A549 (cell line): ENCODE measurements around the gene HSPB7. TPM values are rescaled to one million over a fixed set of nuclear protein-coding genes. Genes with fewer than 3 reads are reported as not detected.
"Not testable (repeated sequence)": the region's sequence is repeated elsewhere in the genome, so short reads cannot be mapped to it uniquely, and the experiment has no call there.

Experiments
- ATAC-seq, 2 experiments: fragments of 200-7000 bp in 1 of 2; fragments of >200 bp in 1 of 2; cut with Nextera tagmentation in 1 of 2; cut with Tn5 transposase in 1 of 2; 3 replicates each; pipeline versions ENCODE4 v1.8.0 to v1.9.1; 2018 to 2020; ENCODE audit warnings: mild to moderate bottlenecking in 1 of 2, moderate library complexity in 1 of 2
- CTCF ChIA-PET: fragments of 300-600 bp; sonication (Branson Sonifier 250); formaldehyde crosslinking; extraction: SDS; loops from one replicate; lab custom pipeline; 2021; ENCODE audit warnings: antibody characterized with exemption, inconsistent platforms; lab: Yijun Ruan, JAX
- POLR2A ChIA-PET: fragments of 350-600 bp; formaldehyde crosslinking; extraction: SDS; loops from one replicate; lab custom pipeline; 2021; ENCODE audit warnings: antibody characterized with exemption, inconsistent platforms; lab: Yijun Ruan, JAX
- DNase-seq, 2 experiments: peaks; one replicate each; pipeline versions ENCODE4 v3.0.0 to v3.0.0-alpha.2; 2011 to 2016; ENCODE audit warnings: low read depth in 1 of 2, low spot score in 1 of 2
- FAIRE-seq: peaks from 2 replicates; lab custom pipeline; 2011; peaks lifted over from hg19 to GRCh38; lab: Jason Lieb, UNC
- H3K27ac ChIP-seq, 2 experiments: fragments of >200 bp; sonication (Bioruptor Twin); formaldehyde crosslinking; 3 replicates each; pipeline ENCODE4 v1.5.1; 2016 to 2017
- H3K4me1 ChIP-seq: fragments of >200 bp; sonication (Bioruptor Twin); formaldehyde crosslinking; 3 replicates; pipeline ENCODE4 v1.6.1; 2016
- H3K4me2 ChIP-seq: fragments of >200 bp; sonication (Bioruptor Twin); formaldehyde crosslinking; 3 replicates; pipeline ENCODE4 v1.6.1; 2016
- H3K4me3 ChIP-seq: fragments of >200 bp; sonication (Bioruptor Twin); formaldehyde crosslinking; 3 replicates; pipeline ENCODE4 v1.5.1; 2016
- H3K9me3 ChIP-seq: fragments of >200 bp; sonication (Bioruptor Twin); formaldehyde crosslinking; 3 replicates; pipeline ENCODE4 v1.6.1; 2016
- CBX2 ChIP-seq: fragments of 200-600 bp; sonication (generic); IDR thresholded peaks from 2 replicates; pipeline ENCODE4 v1.6.1; 2016; ENCODE audit warnings: low read depth, mild to moderate bottlenecking, borderline replicate concordance
- EHMT2 ChIP-seq: fragments of 200-600 bp; sonication (generic); IDR thresholded peaks from 2 replicates; pipeline ENCODE4 v1.6.1; 2016; ENCODE audit warnings: antibody characterized with exemption, low read depth, mild to moderate bottlenecking, moderate library complexity
- FOXS1 ChIP-seq: fragments of 250-450 bp; sonication (Bioruptor Pico); IDR thresholded peaks from 2 replicates; pipeline ENCODE4 v1.5.0; 2020; ENCODE audit warnings: mild to moderate bottlenecking, moderate library complexity
- HDAC2 ChIP-seq: fragments of 200-600 bp; sonication (generic); IDR thresholded peaks from 2 replicates; pipeline ENCODE4 v1.6.1; 2016
- HES2 ChIP-seq: fragments of >200 bp; sonication (Bioruptor Twin); formaldehyde crosslinking; IDR thresholded peaks from 2 replicates; pipeline ENCODE4 v1.6.1; 2016
- HOXA7 ChIP-seq: fragments of 250-450 bp; sonication (Bioruptor Pico); IDR thresholded peaks from 2 replicates; pipeline ENCODE4 v1.5.0; 2020; ENCODE audit warnings: mild to moderate bottlenecking, moderate library complexity
- HOXB5 ChIP-seq: fragments of 250-450 bp; sonication (Bioruptor Pico); IDR thresholded peaks from 2 replicates; pipeline ENCODE4 v1.5.0; 2020; ENCODE audit warnings: mild to moderate bottlenecking, moderate library complexity
- JUN ChIP-seq, 2 experiments: fragments of >200 bp; sonication (Bioruptor Twin); formaldehyde crosslinking; IDR thresholded peaks; 2 replicates in 1 of 2; 3 replicates in 1 of 2; pipeline ENCODE4 v1.6.1; 2016 to 2017
- MAFK ChIP-seq: fragments of 450-650 bp; IDR thresholded peaks from 2 replicates; pipeline ENCODE4 v1.6.1; 2014; ENCODE audit not compliant: partially characterized antibody
- MYC ChIP-seq: IDR thresholded peaks from 2 replicates; pipeline ENCODE4 v1.6.1; 2012; ENCODE audit warnings: mild to moderate bottlenecking, inconsistent platforms, low read length, improper control_type of control experiment, borderline replicate concordance
- NR3C1 ChIP-seq: fragments of >200 bp; sonication (Bioruptor Twin); formaldehyde crosslinking; IDR thresholded peaks from 3 replicates; pipeline ENCODE4 v1.6.1; 2017
- RFX5 ChIP-seq: fragments of 450-650 bp; IDR thresholded peaks from 2 replicates; pipeline ENCODE4 v1.7.1; 2014; ENCODE audit warnings: antibody characterized with exemption, mild to moderate bottlenecking, moderate library complexity
- SREBF2 ChIP-seq: fragments of 450-650 bp; IDR thresholded peaks from 2 replicates; pipeline ENCODE4 v1.6.1; 2014; ENCODE audit warnings: mild to moderate bottlenecking, moderate library complexity
- TP53 ChIP-seq: fragments of 250-450 bp; sonication (Bioruptor Pico); IDR thresholded peaks from 2 replicates; pipeline ENCODE4 v1.5.0; 2021; ENCODE audit warnings: mild to moderate bottlenecking, moderate library complexity
- ZSCAN20 ChIP-seq: fragments of 250-450 bp; sonication (Bioruptor Pico); IDR thresholded peaks from 2 replicates; pipeline ENCODE4 v1.8.0; 2022; ENCODE audit warnings: mild to moderate bottlenecking, moderate library complexity
- WGBS: methylation state at CpG from one replicate; pipeline ENCODE4 v1.1.6; 2017; ENCODE audit errors: missing lambda C conversion rate; 5-methylcytosine and 5-hydroxymethylcytosine counted together
- polyA plus RNA-seq, 4 experiments: library from polyadenylated mRNA; depleted of rRNA in 3 of 4; stranded (reverse); fragments of >200 nt; fragmentation: RNase III in 1 of 4; extraction: RNeasy Plus Mini Kit Qiagen cat#74134 plus additional on column Dnase treatment in 1 of 4; gene quantifications; 2 replicates in 3 of 4; 3 replicates in 1 of 4; pipeline ENCODE4 v1.2.3, GENCODE V29; 2011 to 2017
- TF ChIP-seq, protein P1 (sequence below): fragments of >200 bp; sonication (Bioruptor Twin); formaldehyde crosslinking; IDR thresholded peaks from 3 replicates; pipeline ENCODE4 v1.6.1; 2016
- TF ChIP-seq, protein P2 (sequence below): fragments of 200-600 bp; sonication (generic); IDR thresholded peaks from 2 replicates; pipeline ENCODE4 v1.6.1; 2016; ENCODE audit warnings: antibody characterized with exemption, mild to moderate bottlenecking, moderate library complexity
- TF ChIP-seq, protein P3 (sequence below): fragments of 250-450 bp; sonication (Bioruptor Pico); IDR thresholded peaks from 2 replicates; pipeline ENCODE4 v1.5.0; 2021; ENCODE audit warnings: mild to moderate bottlenecking, moderate library complexity, borderline replicate concordance
- TF ChIP-seq, protein P4 (sequence below): IDR thresholded peaks from 2 replicates; pipeline ENCODE4 v1.6.1; 2012

Gene HSPB7
- polyA plus RNA-seq, 2 of the 4 experiments (the other 2 are of a cell fraction) = not detected

DNA sequence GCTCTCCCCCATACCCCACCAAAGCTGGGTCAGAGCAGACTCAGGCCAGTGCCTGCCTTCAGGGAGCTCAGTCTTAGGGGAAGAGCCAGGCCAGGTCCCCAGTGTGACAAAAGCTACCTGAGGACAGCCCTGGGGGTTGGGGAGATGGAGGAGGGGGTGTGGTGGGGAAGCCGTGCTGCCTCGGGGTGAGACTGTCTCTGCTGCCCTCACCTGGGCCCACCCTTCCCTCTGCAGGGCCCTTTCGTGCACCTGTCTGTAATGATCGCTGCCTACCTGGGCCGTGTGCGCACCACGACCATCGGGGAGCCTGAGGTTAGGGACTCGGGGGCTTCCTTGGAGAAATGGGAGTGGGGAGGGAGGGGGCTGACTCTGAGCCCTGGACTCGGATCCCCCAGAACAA is 8.5 kb upstream of the HSPB7 start:
- FAIRE-seq, H3K4me2 ChIP-seq, DNase-seq, H3K4me3 ChIP-seq, POLR2A ChIA-PET, ATAC-seq, H3K9me3 ChIP-seq, H3K27ac ChIP-seq, H3K4me1 ChIP-seq: not testable (repeated sequence)
- 78% methylated on average over 6 of the region's 10 CpGs for whole genome bisulfite sequencing
- CTCF ChIA-PET = interaction anchor here (1.4 kb wide), 1 partner anchor 16 kb away, joined by 3 read pairs; no protein-coding TSS in a partner anchor

GRCh38 chr1:16023050-16023653 is 5.3 kb upstream of the HSPB7 start:
- Histone ChIP-seq H3K4me2 (no peak overlapping the region), H3K4me3 (no peak overlapping the region), H3K4me1 (no peaks in the 10 kb centered on the region), H3K27ac (no peak overlapping the region), H3K9me3 (no peaks in the 10 kb centered on the region)
- 85% methylated on average over 4 of the region's 7 CpGs for WGBS
- DNase-seq (no peak), FAIRE-seq (no peak), ATAC-seq (0 out of 6 replicates have a peak, but pooled peaks have one; percentile 6 to 32)
- CTCF ChIA-PET = interaction anchor here (0.8 to 2.3 kb wide), 2 partner anchors 13 to 14 kb away, joined by 4 to 8 read pairs; no protein-coding TSS in a partner anchor
- TF ChIP-seq, protein P1, sequence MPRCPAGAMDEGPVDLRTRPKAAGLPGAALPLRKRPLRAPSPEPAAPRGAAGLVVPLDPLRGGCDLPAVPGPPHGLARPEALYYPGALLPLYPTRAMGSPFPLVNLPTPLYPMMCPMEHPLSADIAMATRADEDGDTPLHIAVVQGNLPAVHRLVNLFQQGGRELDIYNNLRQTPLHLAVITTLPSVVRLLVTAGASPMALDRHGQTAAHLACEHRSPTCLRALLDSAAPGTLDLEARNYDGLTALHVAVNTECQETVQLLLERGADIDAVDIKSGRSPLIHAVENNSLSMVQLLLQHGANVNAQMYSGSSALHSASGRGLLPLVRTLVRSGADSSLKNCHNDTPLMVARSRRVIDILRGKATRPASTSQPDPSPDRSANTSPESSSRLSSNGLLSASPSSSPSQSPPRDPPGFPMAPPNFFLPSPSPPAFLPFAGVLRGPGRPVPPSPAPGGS = no peak
- TF ChIP-seq NR3C1 (no peak), ZSCAN20 (no peak), HOXA7 (CRISPR knock-in tag) (no peak), HDAC2 (no peak), JUN (IDR thresholded peaks at IDR 0.05) (no peak)
- POLR2A ChIA-PET = no interaction called here

- ATAC-seq (no peak), DNase-seq (no peak), FAIRE-seq (no peak)
- TF ChIP-seq MAFK (no peak), CBX2 (no peak), MYC (no peak), HOXB5 (CRISPR knock-in tag) (no peak), RFX5 (no peak), SREBF2 (no peak), FOXS1 (CRISPR knock-in tag) (no peak), JUN (IDR thresholded peaks at IDR 0.05) (no peak), HES2 (no peak), TP53 (CRISPR knock-in tag) (no peak), EHMT2 (no peak)
- TF ChIP-seq, protein P2, sequence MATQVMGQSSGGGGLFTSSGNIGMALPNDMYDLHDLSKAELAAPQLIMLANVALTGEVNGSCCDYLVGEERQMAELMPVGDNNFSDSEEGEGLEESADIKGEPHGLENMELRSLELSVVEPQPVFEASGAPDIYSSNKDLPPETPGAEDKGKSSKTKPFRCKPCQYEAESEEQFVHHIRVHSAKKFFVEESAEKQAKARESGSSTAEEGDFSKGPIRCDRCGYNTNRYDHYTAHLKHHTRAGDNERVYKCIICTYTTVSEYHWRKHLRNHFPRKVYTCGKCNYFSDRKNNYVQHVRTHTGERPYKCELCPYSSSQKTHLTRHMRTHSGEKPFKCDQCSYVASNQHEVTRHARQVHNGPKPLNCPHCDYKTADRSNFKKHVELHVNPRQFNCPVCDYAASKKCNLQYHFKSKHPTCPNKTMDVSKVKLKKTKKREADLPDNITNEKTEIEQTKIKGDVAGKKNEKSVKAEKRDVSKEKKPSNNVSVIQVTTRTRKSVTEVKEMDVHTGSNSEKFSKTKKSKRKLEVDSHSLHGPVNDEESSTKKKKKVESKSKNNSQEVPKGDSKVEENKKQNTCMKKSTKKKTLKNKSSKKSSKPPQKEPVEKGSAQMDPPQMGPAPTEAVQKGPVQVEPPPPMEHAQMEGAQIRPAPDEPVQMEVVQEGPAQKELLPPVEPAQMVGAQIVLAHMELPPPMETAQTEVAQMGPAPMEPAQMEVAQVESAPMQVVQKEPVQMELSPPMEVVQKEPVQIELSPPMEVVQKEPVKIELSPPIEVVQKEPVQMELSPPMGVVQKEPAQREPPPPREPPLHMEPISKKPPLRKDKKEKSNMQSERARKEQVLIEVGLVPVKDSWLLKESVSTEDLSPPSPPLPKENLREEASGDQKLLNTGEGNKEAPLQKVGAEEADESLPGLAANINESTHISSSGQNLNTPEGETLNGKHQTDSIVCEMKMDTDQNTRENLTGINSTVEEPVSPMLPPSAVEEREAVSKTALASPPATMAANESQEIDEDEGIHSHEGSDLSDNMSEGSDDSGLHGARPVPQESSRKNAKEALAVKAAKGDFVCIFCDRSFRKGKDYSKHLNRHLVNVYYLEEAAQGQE = no peak
- TF ChIP-seq, protein P3, sequence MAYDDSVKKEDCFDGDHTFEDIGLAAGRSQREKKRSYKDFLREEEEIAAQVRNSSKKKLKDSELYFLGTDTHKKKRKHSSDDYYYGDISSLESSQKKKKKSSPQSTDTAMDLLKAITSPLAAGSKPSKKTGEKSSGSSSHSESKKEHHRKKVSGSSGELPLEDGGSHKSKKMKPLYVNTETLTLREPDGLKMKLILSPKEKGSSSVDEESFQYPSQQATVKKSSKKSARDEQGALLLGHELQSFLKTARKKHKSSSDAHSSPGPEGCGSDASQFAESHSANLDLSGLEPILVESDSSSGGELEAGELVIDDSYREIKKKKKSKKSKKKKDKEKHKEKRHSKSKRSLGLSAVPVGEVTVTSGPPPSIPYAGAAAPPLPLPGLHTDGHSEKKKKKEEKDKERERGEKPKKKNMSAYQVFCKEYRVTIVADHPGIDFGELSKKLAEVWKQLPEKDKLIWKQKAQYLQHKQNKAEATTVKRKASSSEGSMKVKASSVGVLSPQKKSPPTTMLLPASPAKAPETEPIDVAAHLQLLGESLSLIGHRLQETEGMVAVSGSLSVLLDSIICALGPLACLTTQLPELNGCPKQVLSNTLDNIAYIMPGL (CRISPR knock-in tag) = no peak
- TF ChIP-seq, protein P4, sequence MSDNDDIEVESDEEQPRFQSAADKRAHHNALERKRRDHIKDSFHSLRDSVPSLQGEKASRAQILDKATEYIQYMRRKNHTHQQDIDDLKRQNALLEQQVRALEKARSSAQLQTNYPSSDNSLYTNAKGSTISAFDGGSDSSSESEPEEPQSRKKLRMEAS = no peak
- Histone ChIP-seq H3K27ac (no peak overlapping the region), H3K4me2 (no peak overlapping the region), H3K4me1 (no peaks in the 10 kb centered on the region), H3K4me3 (no peak overlapping the region), H3K9me3 (no peaks in the 10 kb centered on the region)
- POLR2A ChIA-PET = no interaction called here
- WGBS = 81% methylated on average over 11 of the region's 11 CpGs
- CTCF ChIA-PET = interaction anchor here (0.8 to 2.3 kb wide), 2 partner anchors 12 to 13 kb away, joined by 4 to 8 read pairs; no protein-coding TSS in a partner anchor
Observed at GRCh38 chr1:16022393-16022792, 4.5 kb upstream of the HSPB7 start.
